OCI-LY1 (cell line): ENCODE measurements around the gene EPS8L3.

Experiments used
- EZH2 ChIP-seq: fragments of 200-600 bp; sonication (generic), shearing (Covaris generic); IDR thresholded peaks from 2 replicates; pipeline ENCODE4 v1.8.0; 2017; ENCODE audit warnings: borderline replicate concordance, mixed run types, mild to moderate bottlenecking, antibody characterized with exemption, low read length, moderate library complexity, mixed read lengths
- TF ChIP-seq, protein P1 (sequence below): fragments of 200-600 bp; sonication (generic), shearing (Covaris generic); IDR thresholded peaks from 2 replicates; pipeline ENCODE4 v1.5.1; 2017; ENCODE audit warnings: mild to moderate bottlenecking, antibody characterized with exemption, low read length, moderate library complexity, mixed read lengths

- TF ChIP-seq, protein P1, sequence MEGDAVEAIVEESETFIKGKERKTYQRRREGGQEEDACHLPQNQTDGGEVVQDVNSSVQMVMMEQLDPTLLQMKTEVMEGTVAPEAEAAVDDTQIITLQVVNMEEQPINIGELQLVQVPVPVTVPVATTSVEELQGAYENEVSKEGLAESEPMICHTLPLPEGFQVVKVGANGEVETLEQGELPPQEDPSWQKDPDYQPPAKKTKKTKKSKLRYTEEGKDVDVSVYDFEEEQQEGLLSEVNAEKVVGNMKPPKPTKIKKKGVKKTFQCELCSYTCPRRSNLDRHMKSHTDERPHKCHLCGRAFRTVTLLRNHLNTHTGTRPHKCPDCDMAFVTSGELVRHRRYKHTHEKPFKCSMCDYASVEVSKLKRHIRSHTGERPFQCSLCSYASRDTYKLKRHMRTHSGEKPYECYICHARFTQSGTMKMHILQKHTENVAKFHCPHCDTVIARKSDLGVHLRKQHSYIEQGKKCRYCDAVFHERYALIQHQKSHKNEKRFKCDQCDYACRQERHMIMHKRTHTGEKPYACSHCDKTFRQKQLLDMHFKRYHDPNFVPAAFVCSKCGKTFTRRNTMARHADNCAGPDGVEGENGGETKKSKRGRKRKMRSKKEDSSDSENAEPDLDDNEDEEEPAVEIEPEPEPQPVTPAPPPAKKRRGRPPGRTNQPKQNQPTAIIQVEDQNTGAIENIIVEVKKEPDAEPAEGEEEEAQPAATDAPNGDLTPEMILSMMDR: no peak
- TF ChIP-seq EZH2: no peak
These were observed 45.0 kb upstream of the EPS8L3 start for GRCh38 chr1:109808703-109809102.
